PC-9 (cell line): Measurements from ENCODE around the gene CACNG8. TPM values are rescaled to one million over a fixed set of nuclear protein-coding genes. Genes with fewer than 3 reads are reported as not detected.

Source experiments
- BruUV-seq: library from RNA; stranded (reverse); fragments of 400-500 nt; replicated peaks from 2 replicates; lab custom pipeline; 2021; lab: Mats Ljungman, UMichigan
- CTCF ChIA-PET: fragments of 300-600 bp; sonication (Branson Sonifier 250); formaldehyde crosslinking; loops from one replicate; lab custom pipeline; 2022; ENCODE audit warnings: antibody characterized with exemption; lab: Charles Lee
- POLR2A ChIA-PET: fragments of 300-600 bp; sonication (Branson Sonifier 250); formaldehyde crosslinking; loops from one replicate; lab custom pipeline; 2022; ENCODE audit warnings: antibody characterized with exemption; ENCODE audit not compliant: unreplicated experiment; lab: Charles Lee
- DNase-seq, 2 experiments: peaks; one replicate each; pipeline versions ENCODE4 v3.0.0 to v3.0.0-alpha.2; 2015 to 2022; ENCODE audit warnings: mixed read lengths in 1 of 2
- H2AFZ ChIP-seq: fragments of 200-600 bp; sonication (generic); 2 replicates; pipeline ENCODE4 v1.8.1; 2017; ENCODE audit warnings: antibody characterized with exemption
- H3F3A ChIP-seq: fragments of 200-600 bp; sonication (generic); 2 replicates; pipeline ENCODE4 v1.8.1; 2017; ENCODE audit warnings: antibody characterized with exemption, mild to moderate bottlenecking, low read depth; ENCODE audit not compliant: insufficient read depth
- H3K27ac ChIP-seq: fragments of 200-600 bp; sonication (generic); 2 replicates; pipeline ENCODE4 v1.6.1; 2016; ENCODE audit warnings: mixed run types
- H3K27me3 ChIP-seq: fragments of 200-600 bp; sonication (generic); 2 replicates; pipeline ENCODE4 v1.6.1; 2016; ENCODE audit warnings: low read depth, mixed run types; ENCODE audit not compliant: insufficient read depth
- H3K36me3 ChIP-seq: fragments of 200-600 bp; sonication (generic); 2 replicates; pipeline ENCODE4 v1.6.1; 2016; ENCODE audit warnings: low read depth, mixed run types
- H3K4me1 ChIP-seq: fragments of 200-600 bp; sonication (generic); replicated peaks from 2 replicates; pipeline ENCODE4 v1.6.1; 2016; ENCODE audit warnings: mixed run types; ENCODE audit not compliant: insufficient read depth
- H3K4me2 ChIP-seq: fragments of 200-600 bp; sonication (generic); 2 replicates; pipeline ENCODE4 v1.6.1; 2017; ENCODE audit warnings: mixed run types
- H3K4me3 ChIP-seq: fragments of 200-600 bp; sonication (generic); 2 replicates; pipeline ENCODE4 v1.6.1; 2016; ENCODE audit warnings: mixed run types
- H3K79me2 ChIP-seq: fragments of 200-600 bp; sonication (generic); 2 replicates; pipeline ENCODE4 v1.6.1; 2017; ENCODE audit warnings: low read depth, mixed run types
- H3K9me2 ChIP-seq: fragments of 200-600 bp; sonication (generic); 2 replicates; pipeline ENCODE4 v1.8.1; 2017; ENCODE audit warnings: mild to moderate bottlenecking; ENCODE audit not compliant: insufficient read depth
- H3K9me3 ChIP-seq: fragments of 200-600 bp; sonication (generic); 2 replicates; pipeline ENCODE4 v1.8.1; 2016; ENCODE audit warnings: low read depth; ENCODE audit not compliant: insufficient read depth
- H4K20me1 ChIP-seq: fragments of 200-600 bp; sonication (generic); 2 replicates; pipeline ENCODE4 v1.8.1; 2017; ENCODE audit not compliant: insufficient read depth
- CTCF ChIP-seq: fragments of 200-600 bp; sonication (generic); conservative IDR thresholded peaks from 2 replicates; pipeline ENCODE4 v1.6.1; 2017; ENCODE audit warnings: mixed run types, antibody characterized with exemption, mild to moderate bottlenecking, moderate library complexity
- EZH2 ChIP-seq: fragments of 200-600 bp; sonication (generic); IDR thresholded peaks from 2 replicates; pipeline ENCODE4 v1.8.0; 2017; ENCODE audit warnings: antibody characterized with exemption, low read depth
- intact Hi-C: fragments of 100-400 bp; cut with micrococcal nuclease; formaldehyde crosslinking; loops from one replicate; pipeline ENCODE4 v1.10.0; 2022; ENCODE audit not compliant: unreplicated experiment
- total RNA-seq: library from RNA; stranded (reverse); gene quantifications from 2 replicates; pipeline ENCODE4 v1.2.3, GENCODE V29; 2021

Gene CACNG8
- total RNA-seq, 1 experiment from 2014 or later: 2.9 TPM

GRCh38 chr19:53992815-53993214 is 30.1 kb downstream of the CACNG8 start:
- H3K79me2 ChIP-seq: peaks cover 31% of the 10 kb centered on the region
- no peak for TF ChIP-seq CTCF
- no peak for TF ChIP-seq EZH2
- intact Hi-C loops: no loop called here
- no peak overlapping the region for H3K27ac ChIP-seq
- no peaks in the 10 kb centered on the region for H3K9me3 ChIP-seq
- BruUV-seq: no TSS peak
- H3K36me3 ChIP-seq: no peaks in the 10 kb centered on the region
- no peaks in the 10 kb centered on the region for H3K9me2 ChIP-seq
- H3K4me1 ChIP-seq: peaks cover 37% of the 10 kb centered on the region
- ChIA-PET POLR2A (interaction anchor here (0.7 kb wide), 1 partner anchor 145 kb away, joined by 3 read pairs; the partner anchor contains the start of gene CNOT3), CTCF (no interaction called here)
- no peaks in the 10 kb centered on the region for H4K20me1 ChIP-seq
- no peak for DNase-seq
- no peaks in the 10 kb centered on the region for H3K27me3 ChIP-seq
- peak overlapping the region; percentile 94; the same call in 1 of the 2 replicates for H3K4me3 ChIP-seq
- peak overlapping the region; percentile 99 for H3K4me2 ChIP-seq
- peaks cover 38% of the 10 kb centered on the region for H3F3A ChIP-seq
- H2AFZ ChIP-seq: no peak overlapping the region

- intact Hi-C loops: no loop called here
- no peaks in the 10 kb centered on the region for H3K9me3 ChIP-seq
- no peaks in the 10 kb centered on the region for H3K27me3 ChIP-seq
- BruUV-seq: no TSS peak
- H3K79me2 ChIP-seq: peaks cover 31% of the 10 kb centered on the region
- POLR2A ChIA-PET: no interaction called here
- no peaks in the 10 kb centered on the region for H3K9me2 ChIP-seq
- no peak overlapping the region for H3K27ac ChIP-seq
- peaks cover 35% of the 10 kb centered on the region for H3F3A ChIP-seq
- peak overlapping the region; percentile 99 for H3K4me2 ChIP-seq
- H4K20me1 ChIP-seq: no peaks in the 10 kb centered on the region
- DNase-seq: no peak
- no peak overlapping the region for H2AFZ ChIP-seq
- no peaks in the 10 kb centered on the region for H3K36me3 ChIP-seq
- H3K4me1 ChIP-seq: peaks cover 37% of the 10 kb centered on the region
- CTCF ChIA-PET: no interaction called here
- no peak overlapping the region; the same call in 1 of the 2 replicates for H3K4me3 ChIP-seq
- no peak for TF ChIP-seq EZH2
- TF ChIP-seq CTCF: no peak
Measured at GRCh38 chr19:53993448-53993847, 30.7 kb downstream of the CACNG8 start.

- Histone ChIP-seq H2AFZ (no peak overlapping the region), H4K20me1 (no peaks in the 10 kb centered on the region), H3K9me2 (no peaks in the 10 kb centered on the region), H3K4me2 (peak overlapping the region; percentile 99), H3K4me3 (peak overlapping the region; percentile 7; the same call in 1 of the 2 replicates), H3K9me3 (no peaks in the 10 kb centered on the region), H3K36me3 (no peaks in the 10 kb centered on the region; the same call in 1 of the 2 replicates), H3K27me3 (no peaks in the 10 kb centered on the region), H3F3A (peaks cover 23% of the 10 kb centered on the region; the same call in 1 of the 2 replicates), H3K4me1 (peaks cover 37% of the 10 kb centered on the region), H3K27ac (no peak overlapping the region), H3K79me2 (peaks cover 31% of the 10 kb centered on the region)
- CTCF ChIA-PET: no interaction called here
- DNase-seq: no peak
- BruUV-seq: no TSS peak
- intact Hi-C loops: no loop called here
- TF ChIP-seq CTCF: no peak
- TF ChIP-seq EZH2: no peak
- POLR2A ChIA-PET: no interaction called here
Measured at GRCh38 chr19:53994811-53995210, 32.1 kb downstream of the CACNG8 start.
